Stimulated activated CD8-positive, alpha-beta memory T cell treated with anti-CD3 and anti-CD28 coated beads, Interleukin-15, amount 100 ng/mL, for 48 hours (primary cell): ENCODE results near the gene FRRS1L.

ENCODE experiments used
- DNase-seq, 2 donors: peaks; one replicate each; pipeline ENCODE4 v3.0.0-alpha.2; 2020; ENCODE audit warnings: low read depth in 2 of 2

Gene FRRS1L

GRCh38 chr9:109107402-109108240, 59.4 kb downstream of the FRRS1L start:
- no peak for DNase-seq

- no peak for DNase-seq
Measured at GRCh38 chr9:109101810-109102209, 65.2 kb downstream of the FRRS1L start.

- no peak for DNase-seq
Measured at GRCh38 chr9:109101202-109101595, 65.8 kb downstream of the FRRS1L start.

- DNase-seq: no peak
Measured at GRCh38 chr9:109100543-109101201, 66.4 kb downstream of the FRRS1L start.

- no peak for DNase-seq
Measured at GRCh38 chr9:109098960-109099308, 68.1 kb downstream of the FRRS1L start.

- no peak for DNase-seq
Measured at GRCh38 chr9:109098171-109098959, 68.7 kb downstream of the FRRS1L start.

GRCh38 chr9:109097146-109097545, 69.9 kb downstream of the FRRS1L start:
- DNase-seq: no peak

- DNase-seq: no peak
Measured at GRCh38 chr9:109095321-109095720, 71.7 kb downstream of the FRRS1L start.

- DNase-seq: no peak
Measured at GRCh38 chr9:109094268-109094667, 72.8 kb downstream of the FRRS1L start.

GRCh38 chr9:109092587-109092986, 74.5 kb downstream of the FRRS1L start:
- no peak for DNase-seq

- no peak for DNase-seq
Measured at GRCh38 chr9:109092051-109092580, 74.9 kb downstream of the FRRS1L start.

- no peak for DNase-seq
Measured at GRCh38 chr9:109088221-109088620, 78.8 kb downstream of the FRRS1L start.

GRCh38 chr9:109087795-109088194, 79.3 kb downstream of the FRRS1L start:
- DNase-seq: no peak

- DNase-seq: no peak
Measured at GRCh38 chr9:109086221-109086620, 80.8 kb downstream of the FRRS1L start.

GRCh38 chr9:109085510-109085909, 81.5 kb downstream of the FRRS1L start:
- no peak for DNase-seq

- no peak for DNase-seq
Measured at GRCh38 chr9:109083813-109084405, 83.1 kb downstream of the FRRS1L start.

- DNase-seq: no peak
Measured at GRCh38 chr9:109083141-109083540, 83.9 kb downstream of the FRRS1L start.

GRCh38 chr9:109082091-109082620, 84.9 kb downstream of the FRRS1L start:
- no peak for DNase-seq
